SH-SY5Y (cell line): ENCODE data around the gene IRX5.

Experiments used
- GATA2 ChIP-seq: IDR thresholded peaks from 2 replicates; pipeline ENCODE4 v1.6.1; 2011; ENCODE audit warnings: mild to moderate bottlenecking, low read depth, low read length
- GATA3 ChIP-seq: IDR thresholded peaks from 2 replicates; pipeline ENCODE4 v1.6.1; 2011; ENCODE audit warnings: low read depth, mild to moderate bottlenecking, low read length, moderate library complexity

DNA sequence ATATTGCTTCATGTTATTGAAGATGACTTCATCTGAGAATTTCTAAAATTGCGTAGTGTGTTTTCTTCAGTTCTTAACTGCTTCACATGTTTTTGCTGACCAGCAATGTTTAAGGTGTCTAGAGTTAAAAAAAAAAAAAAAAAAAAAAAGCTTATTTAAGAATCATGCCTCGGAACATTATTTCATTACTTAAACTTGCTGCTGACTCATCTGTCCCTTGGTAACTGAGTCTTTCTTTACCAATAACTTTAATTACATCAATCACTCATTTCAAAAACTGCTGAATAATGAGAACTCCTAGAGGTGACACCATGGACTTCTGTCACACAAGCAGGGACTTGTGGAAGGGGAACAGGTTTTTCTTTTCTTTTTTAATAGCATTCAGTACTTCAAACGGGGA is 16.2 kb downstream of the IRX5 start:
- TF ChIP-seq GATA2: no peak
- TF ChIP-seq GATA3: no peak
